OCI-LY1 (cell line): ENCODE measurements around the gene MUC3A.

Experiments used
- H2AFZ ChIP-seq: fragments of 200-600 bp; sonication (generic), shearing (Covaris generic); 2 replicates; pipeline ENCODE4 v1.6.0; 2014; ENCODE audit warnings: antibody characterized with exemption, mild to moderate bottlenecking, low read length
- H3F3A ChIP-seq: fragments of 200-600 bp; sonication (generic), shearing (Covaris generic); 2 replicates; pipeline ENCODE4 v1.6.0; 2014; ENCODE audit warnings: mild to moderate bottlenecking, antibody characterized with exemption, low read length, moderate library complexity; ENCODE audit not compliant: insufficient read depth
- H3K27ac ChIP-seq: fragments of 200-600 bp; sonication (generic); 2 replicates; pipeline ENCODE4 v1.5.1; 2014; ENCODE audit warnings: low read length, mixed run types, mild to moderate bottlenecking, low read depth; ENCODE audit not compliant: poor library complexity, severe bottlenecking
- H3K27me3 ChIP-seq: fragments of 200-600 bp; sonication (generic); 2 replicates; pipeline ENCODE4 v1.6.0; 2014; ENCODE audit warnings: antibody characterized with exemption, mild to moderate bottlenecking, low read length, moderate library complexity; ENCODE audit not compliant: insufficient read depth
- H3K36me3 ChIP-seq: fragments of 200-600 bp; sonication (generic); 2 replicates; pipeline ENCODE4 v1.6.1; 2014; ENCODE audit warnings: mild to moderate bottlenecking, antibody characterized with exemption, low read length, moderate library complexity, mixed read lengths; ENCODE audit not compliant: insufficient read depth
- H3K4me1 ChIP-seq: fragments of 200-600 bp; sonication (generic); 2 replicates; pipeline ENCODE4 v1.5.1; 2014; ENCODE audit warnings: mild to moderate bottlenecking, low read length, moderate library complexity; ENCODE audit not compliant: insufficient read depth, severe bottlenecking
- H3K4me2 ChIP-seq: fragments of 200-600 bp; sonication (generic), shearing (Covaris generic); 2 replicates; pipeline ENCODE4 v1.6.1; 2014; ENCODE audit warnings: low read length
- H3K4me3 ChIP-seq: fragments of 200-600 bp; sonication (generic); 2 replicates; pipeline ENCODE4 v1.5.1; 2014; ENCODE audit warnings: low read length, low read depth, mild to moderate bottlenecking, mixed read lengths; ENCODE audit not compliant: poor library complexity, severe bottlenecking
- H3K79me2 ChIP-seq: fragments of 200-600 bp; shearing (Covaris generic); 2 replicates; pipeline ENCODE4 v1.6.1; 2016; ENCODE audit warnings: mixed run types, low read length, mixed read lengths; ENCODE audit not compliant: insufficient read depth
- H3K9ac ChIP-seq: fragments of 200-600 bp; sonication (generic), shearing (Covaris generic); 2 replicates; pipeline ENCODE4 v1.6.1; 2014; ENCODE audit warnings: mild to moderate bottlenecking, low read length, mixed read lengths
- H3K9me2 ChIP-seq: fragments of 200-600 bp; sonication (generic), shearing (Covaris generic); 2 replicates; pipeline ENCODE4 v1.6.1; 2014; ENCODE audit warnings: low read depth, mild to moderate bottlenecking, low read length, mixed read lengths
- H3K9me3 ChIP-seq: fragments of 200-600 bp; shearing (Covaris generic); 2 replicates; pipeline ENCODE4 v1.6.1; 2014; ENCODE audit warnings: low read length, mixed read lengths
- H4K20me1 ChIP-seq: fragments of 200-600 bp; sonication (generic), shearing (Covaris generic); 2 replicates; pipeline ENCODE4 v1.6.0; 2016; ENCODE audit warnings: mild to moderate bottlenecking, low read length; ENCODE audit not compliant: insufficient read depth
- EZH2 ChIP-seq: fragments of 200-600 bp; sonication (generic), shearing (Covaris generic); IDR thresholded peaks from 2 replicates; pipeline ENCODE4 v1.8.0; 2017; ENCODE audit warnings: borderline replicate concordance, mixed run types, mild to moderate bottlenecking, antibody characterized with exemption, low read length, moderate library complexity, mixed read lengths
- TF ChIP-seq, protein P1 (sequence below): fragments of 200-600 bp; sonication (generic), shearing (Covaris generic); IDR thresholded peaks from 2 replicates; pipeline ENCODE4 v1.5.1; 2017; ENCODE audit warnings: mild to moderate bottlenecking, antibody characterized with exemption, low read length, moderate library complexity, mixed read lengths

Gene MUC3A

DNA sequence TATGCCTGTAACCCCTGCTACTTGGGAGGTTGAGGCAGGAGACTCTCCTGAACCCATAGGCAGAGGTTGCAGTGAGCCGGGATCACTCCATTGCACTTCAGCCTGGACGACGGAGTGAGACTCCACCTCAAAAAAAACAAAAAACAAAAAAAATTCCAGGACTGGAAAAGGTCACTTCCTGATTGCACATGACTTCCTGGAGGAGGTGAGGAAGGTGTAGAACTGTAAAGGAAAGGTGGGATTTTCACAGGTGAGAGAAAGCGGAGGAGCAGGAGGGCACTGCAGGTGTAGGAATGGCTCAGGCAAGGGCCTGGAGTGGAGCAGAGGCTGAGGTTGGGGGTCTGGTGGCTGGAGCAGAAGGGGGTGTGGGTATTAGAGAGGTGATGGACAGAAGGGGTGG is 3.2 kb upstream of the MUC3A start:
- Histone ChIP-seq H3K9me2 (no peaks in the 10 kb centered on the region), H3F3A (no peaks in the 10 kb centered on the region), H4K20me1 (no peaks in the 10 kb centered on the region), H3K27ac (no peak overlapping the region), H3K4me3 (no peak overlapping the region), H3K9ac (no peak overlapping the region), H2AFZ (no peak overlapping the region), H3K9me3 (no peaks in the 10 kb centered on the region), H3K36me3 (no peaks in the 10 kb centered on the region), H3K27me3 (peaks cover 4% of the 10 kb centered on the region; the same call in 1 of the 2 replicates), H3K4me2 (no peak overlapping the region), H3K4me1 (no peaks in the 10 kb centered on the region), H3K79me2 (no peaks in the 10 kb centered on the region)
- TF ChIP-seq, protein P1, sequence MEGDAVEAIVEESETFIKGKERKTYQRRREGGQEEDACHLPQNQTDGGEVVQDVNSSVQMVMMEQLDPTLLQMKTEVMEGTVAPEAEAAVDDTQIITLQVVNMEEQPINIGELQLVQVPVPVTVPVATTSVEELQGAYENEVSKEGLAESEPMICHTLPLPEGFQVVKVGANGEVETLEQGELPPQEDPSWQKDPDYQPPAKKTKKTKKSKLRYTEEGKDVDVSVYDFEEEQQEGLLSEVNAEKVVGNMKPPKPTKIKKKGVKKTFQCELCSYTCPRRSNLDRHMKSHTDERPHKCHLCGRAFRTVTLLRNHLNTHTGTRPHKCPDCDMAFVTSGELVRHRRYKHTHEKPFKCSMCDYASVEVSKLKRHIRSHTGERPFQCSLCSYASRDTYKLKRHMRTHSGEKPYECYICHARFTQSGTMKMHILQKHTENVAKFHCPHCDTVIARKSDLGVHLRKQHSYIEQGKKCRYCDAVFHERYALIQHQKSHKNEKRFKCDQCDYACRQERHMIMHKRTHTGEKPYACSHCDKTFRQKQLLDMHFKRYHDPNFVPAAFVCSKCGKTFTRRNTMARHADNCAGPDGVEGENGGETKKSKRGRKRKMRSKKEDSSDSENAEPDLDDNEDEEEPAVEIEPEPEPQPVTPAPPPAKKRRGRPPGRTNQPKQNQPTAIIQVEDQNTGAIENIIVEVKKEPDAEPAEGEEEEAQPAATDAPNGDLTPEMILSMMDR: no peak
- TF ChIP-seq EZH2: no peak

DNA sequence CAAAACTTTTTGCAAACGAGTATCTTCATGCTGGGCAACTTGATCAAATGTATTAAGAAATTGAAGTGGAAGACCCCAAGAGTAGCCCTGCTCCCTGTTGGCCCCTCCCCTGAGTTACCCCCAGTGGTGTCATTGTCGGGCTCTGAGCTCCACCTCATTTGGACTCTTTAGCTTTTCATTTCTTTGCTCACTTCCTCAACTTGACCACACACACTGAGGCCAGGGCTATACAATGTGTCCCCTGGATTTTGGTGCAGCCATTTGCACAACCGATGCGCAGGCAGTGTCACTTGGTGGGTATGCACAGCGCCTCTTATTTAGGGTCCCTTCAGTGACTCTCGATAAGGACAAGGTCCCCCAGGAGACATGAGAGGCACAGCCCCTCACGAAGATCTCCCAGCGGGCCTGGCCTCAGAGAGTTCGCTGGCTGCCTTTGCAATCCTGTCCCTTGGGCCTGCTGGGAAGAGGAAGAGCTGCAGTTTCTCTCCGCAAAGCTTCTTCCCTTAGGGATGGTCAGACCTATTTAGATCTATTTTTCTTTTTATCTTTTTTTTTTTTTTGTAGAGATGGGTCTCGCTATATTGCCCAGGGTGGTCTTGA is 2.5 kb upstream of the MUC3A start:
- H3F3A ChIP-seq: no peaks in the 10 kb centered on the region
- H3K79me2 ChIP-seq: no peaks in the 10 kb centered on the region
- H3K4me3 ChIP-seq: no peak overlapping the region
- H3K9me2 ChIP-seq: no peaks in the 10 kb centered on the region
- H3K27ac ChIP-seq: no peak overlapping the region
- H4K20me1 ChIP-seq: no peaks in the 10 kb centered on the region
- peaks cover 7% of the 10 kb centered on the region; the same call in 1 of the 2 replicates for H3K27me3 ChIP-seq
- no peaks in the 10 kb centered on the region for H3K36me3 ChIP-seq
- H3K9me3 ChIP-seq: no peaks in the 10 kb centered on the region
- no peaks in the 10 kb centered on the region for H3K4me1 ChIP-seq
- no peak overlapping the region for H3K4me2 ChIP-seq
- TF ChIP-seq, protein P1: no peak
- TF ChIP-seq EZH2: no peak
- H3K9ac ChIP-seq: no peak overlapping the region
- no peak overlapping the region for H2AFZ ChIP-seq

DNA sequence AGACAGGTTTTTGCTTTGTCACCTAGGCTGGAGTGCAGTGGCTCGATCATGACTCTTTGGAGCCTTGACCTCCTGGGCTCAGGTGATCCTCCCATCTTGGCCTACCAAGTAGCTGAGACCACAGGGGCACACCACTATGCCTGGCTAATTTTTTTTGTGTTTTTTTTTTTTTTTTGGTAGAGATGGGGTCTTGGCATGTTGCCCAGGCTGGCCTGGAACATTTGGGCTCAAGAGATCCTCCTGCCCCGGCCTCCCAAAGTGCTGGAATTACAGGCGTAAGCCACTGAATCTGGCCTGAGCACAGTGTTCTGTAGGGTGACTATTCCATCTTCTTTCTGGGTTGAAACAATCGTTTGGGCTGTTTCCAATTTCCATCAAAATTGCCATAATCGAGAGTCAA is 1.5 kb upstream of the MUC3A start:
- Histone ChIP-seq H3K4me1 (no peaks in the 10 kb centered on the region), H3K9me2 (no peaks in the 10 kb centered on the region), H3F3A (no peaks in the 10 kb centered on the region), H3K36me3 (no peaks in the 10 kb centered on the region), H4K20me1 (no peaks in the 10 kb centered on the region), H3K9ac (no peak overlapping the region), H3K27ac (no peak overlapping the region), H3K4me2 (no peak overlapping the region), H3K4me3 (no peak overlapping the region), H2AFZ (no peak overlapping the region), H3K27me3 (peaks cover 11% of the 10 kb centered on the region; the same call in 1 of the 2 replicates), H3K9me3 (no peaks in the 10 kb centered on the region), H3K79me2 (no peaks in the 10 kb centered on the region)
- TF ChIP-seq EZH2: no peak
- TF ChIP-seq, protein P1: no peak
